Right ventricle myocardium superior (tissue), 1 donor: Measurements from ENCODE around the gene CHRNA10. TPM values are rescaled to one million over a fixed set of nuclear protein-coding genes. Genes with fewer than 3 reads are reported as not detected.
"Not testable (repeated sequence)": the region's sequence is repeated elsewhere in the genome, so short reads cannot be mapped to it uniquely, and the experiment has no call there.

ENCODE experiments used
- ATAC-seq: fragments of 200-7000 bp; cut with Tn5 transposase; one replicate; pipeline ENCODE4 v1.9.1; 2020; ENCODE audit warnings: mild to moderate bottlenecking; ENCODE audit not compliant: poor library complexity
- DNase-seq: peaks from one replicate; pipeline ENCODE4 v3.0.0-alpha.2; 2020
- intact Hi-C: fragments of 100-400 bp; cut with DNase I; formaldehyde crosslinking; loops from one replicate; pipeline ENCODE4 v1.11.2; 2022
- total RNA-seq: library from RNA; stranded (reverse); fragmentation: NEBNext Ultra II Directional; extraction: Animal tissue kit (Norgen Biotek cat#: 25700); gene quantifications from one replicate; pipeline ENCODE4 v1.2.1, GENCODE V29; 2021
- donor health status: DM: no; HTN: yes; CAD: no; lungs with severe emphysema.

The CHRNA10 gene
- total RNA-seq, 1 donor from 2014 or later: 1.6 TPM

DNA sequence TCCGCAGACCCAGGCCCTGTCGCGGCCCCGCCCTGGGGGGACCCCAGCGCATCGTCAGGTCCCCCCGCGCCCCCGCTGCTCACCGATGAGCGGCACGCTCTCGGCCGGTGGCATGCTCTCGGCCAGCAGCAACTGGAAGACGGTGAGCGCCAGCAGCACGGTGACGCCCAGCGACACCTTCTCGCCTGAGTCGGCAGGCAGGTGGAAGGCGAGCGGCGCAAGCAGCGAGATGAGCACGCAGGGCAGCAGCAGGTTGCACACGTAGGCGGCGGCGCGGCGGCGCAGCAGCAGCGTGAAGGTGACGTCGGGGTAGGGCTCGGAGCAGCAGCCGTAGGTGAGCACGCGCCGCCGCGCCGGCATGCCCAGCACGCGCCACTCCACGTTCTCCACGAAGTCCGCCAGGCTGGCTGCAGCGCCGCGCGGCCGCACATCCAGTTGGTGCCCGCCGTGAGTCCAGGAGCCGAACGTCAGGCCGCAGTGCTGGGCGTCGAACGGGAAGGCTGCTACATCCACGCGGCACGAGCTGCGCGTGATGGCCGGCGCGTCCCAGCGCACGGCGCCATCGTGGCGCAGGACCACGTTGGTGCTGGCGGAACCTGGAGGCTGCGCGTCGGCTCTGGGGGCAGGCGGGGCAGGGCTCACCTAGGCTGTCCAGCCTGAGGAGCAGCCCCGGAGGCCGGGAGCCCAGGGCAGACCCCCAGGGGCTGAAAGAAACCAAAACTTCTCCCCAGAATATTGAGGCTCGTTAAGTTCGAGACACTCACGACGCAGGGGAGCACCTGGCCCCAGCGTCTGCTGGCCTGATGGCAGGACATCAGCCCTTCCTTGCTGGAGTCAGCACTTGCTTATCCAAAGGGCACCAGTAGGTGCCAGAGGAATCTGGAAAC lies 3.8 kb downstream of the CHRNA10 start:
- intact Hi-C loops: no loop called here
- ATAC-seq (no peak), DNase-seq (no peak)

GRCh38 chr11:3666023-3666530 lies 5.1 kb downstream of the CHRNA10 start:
- ATAC-seq: no peak
- no peak for DNase-seq
- intact Hi-C loops: no loop called here

- intact Hi-C loops: no loop called here
- no peak for ATAC-seq
- DNase-seq: no peak
Measured at GRCh38 chr11:3665336-3666022, 5.7 kb downstream of the CHRNA10 start.

DNA sequence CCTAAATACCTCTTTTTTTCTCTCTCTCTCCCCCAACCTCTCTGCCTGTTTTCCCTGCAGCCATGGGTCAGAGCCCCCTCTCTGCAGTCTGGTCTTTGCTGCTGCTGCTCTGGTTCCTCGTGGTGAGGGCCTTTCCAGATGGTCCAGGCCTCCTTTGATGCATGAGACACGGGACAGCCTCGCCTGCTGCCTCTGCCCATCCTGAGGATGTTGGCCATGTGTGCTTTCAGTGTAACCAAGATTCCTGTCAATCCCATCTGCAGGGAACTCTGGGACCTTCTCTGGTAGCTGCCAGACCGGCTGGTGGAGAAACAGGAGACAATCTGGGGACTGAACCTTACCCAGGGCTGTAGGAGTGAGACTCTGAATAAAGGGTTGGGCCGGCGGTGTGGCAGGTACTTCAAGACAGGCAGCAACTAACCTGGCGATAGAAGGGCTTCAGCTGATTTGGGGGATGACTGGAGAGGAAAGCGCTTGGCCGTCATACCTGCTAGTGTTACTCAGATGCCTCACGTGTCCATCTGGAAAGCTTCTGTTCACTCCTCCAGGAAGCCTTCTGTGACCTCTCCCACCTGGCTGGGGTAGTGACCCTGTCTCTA lies 7.1 kb downstream of the CHRNA10 start:
- no peak for ATAC-seq
- no peak for DNase-seq

GRCh38 chr11:3662856-3663255 lies 8.3 kb downstream of the CHRNA10 start:
- no peak for DNase-seq
- intact Hi-C loops: no loop called here

More for the DNA sequence above, 7.1 kb downstream of the CHRNA10 start:
- intact Hi-C loops: no loop called here

GRCh38 chr11:3660960-3661359 lies 10.2 kb downstream of the CHRNA10 start:
- no peak for DNase-seq
- intact Hi-C loops: no loop called here
- no peak for ATAC-seq

More at GRCh38 chr11:3662856-3663255, 8.3 kb downstream of the CHRNA10 start:
- ATAC-seq: no peak

GRCh38 chr11:3659595-3660515 lies 11.3 kb downstream of the CHRNA10 start:
- intact Hi-C loops: no loop called here
- DNase-seq: no peak
- ATAC-seq: no peak

DNA sequence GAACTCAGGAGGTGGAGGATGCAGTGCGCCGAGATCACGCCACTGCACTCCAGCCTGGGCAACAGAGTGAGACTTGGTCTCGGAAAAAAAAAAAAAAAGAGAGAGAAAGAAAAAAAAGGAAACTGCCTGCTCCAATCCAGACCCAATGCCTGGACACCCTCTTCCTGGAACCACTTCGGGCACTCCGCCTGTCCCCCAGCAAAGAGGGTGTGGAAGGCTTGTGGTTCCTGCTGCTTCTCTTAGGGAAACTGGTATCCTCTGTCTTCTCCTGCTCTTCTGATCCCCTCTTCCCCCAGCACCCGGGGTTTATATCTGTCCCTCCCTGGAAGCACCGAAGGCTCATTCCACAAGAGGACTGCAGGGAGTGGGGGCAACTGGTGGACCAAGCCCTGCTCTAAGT lies 12.9 kb downstream of the CHRNA10 start:
- no peak for ATAC-seq
- no peak for DNase-seq
- intact Hi-C loops: no loop called here

- ATAC-seq, intact Hi-C loops, DNase-seq: not testable (repeated sequence)
Measured at GRCh38 chr11:3657331-3657730, 13.9 kb downstream of the CHRNA10 start.

- intact Hi-C loops: no loop called here
- ATAC-seq: no peak
- DNase-seq: no peak
Measured at GRCh38 chr11:3655547-3655946, 15.6 kb downstream of the CHRNA10 start.

DNA sequence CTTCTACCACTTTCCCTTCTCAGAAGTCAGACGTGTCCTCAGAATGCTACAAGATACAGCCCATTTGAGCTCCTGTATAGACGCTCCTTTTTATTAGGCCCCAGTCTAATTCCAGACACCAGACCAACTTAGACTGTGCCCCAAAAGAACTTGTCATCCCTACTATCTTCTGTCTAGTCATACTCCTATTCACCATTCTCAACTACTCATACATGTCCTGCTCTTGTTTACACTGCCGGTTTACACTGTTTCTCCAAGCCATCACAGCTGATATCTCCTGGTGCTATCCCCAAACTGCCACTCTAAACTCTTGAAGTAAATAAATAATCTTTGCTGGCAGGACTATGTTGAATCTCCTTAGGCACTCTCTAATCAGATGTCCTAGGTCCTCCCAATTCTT lies 18.7 kb downstream of the CHRNA10 start:
- intact Hi-C loops, DNase-seq, ATAC-seq: not testable (repeated sequence)

DNA sequence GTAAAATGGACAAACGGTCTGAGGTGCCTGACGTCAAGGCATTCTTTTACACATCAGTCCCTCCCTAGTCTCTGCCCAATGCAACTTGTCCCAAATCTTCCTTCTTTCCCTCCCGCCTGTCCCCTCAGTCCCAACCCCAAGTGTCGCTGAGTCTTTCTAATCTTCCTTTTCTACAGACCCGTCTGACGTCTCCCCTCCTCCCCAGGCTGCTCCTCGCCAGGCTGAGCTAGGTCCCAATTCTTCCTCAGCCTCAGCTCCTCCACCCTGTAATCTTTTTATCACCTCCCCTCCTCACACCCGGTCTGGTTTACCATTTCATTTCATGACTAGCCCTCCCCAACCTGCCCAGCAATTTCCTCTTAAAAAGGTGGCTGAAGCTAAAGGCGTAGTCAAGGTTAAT lies 21.8 kb downstream of the CHRNA10 start:
- intact Hi-C loops, ATAC-seq, DNase-seq: not testable (repeated sequence)

GRCh38 chr11:3648843-3649242 lies 22.3 kb downstream of the CHRNA10 start:
- DNase-seq, ATAC-seq, intact Hi-C loops: not testable (repeated sequence)

DNA sequence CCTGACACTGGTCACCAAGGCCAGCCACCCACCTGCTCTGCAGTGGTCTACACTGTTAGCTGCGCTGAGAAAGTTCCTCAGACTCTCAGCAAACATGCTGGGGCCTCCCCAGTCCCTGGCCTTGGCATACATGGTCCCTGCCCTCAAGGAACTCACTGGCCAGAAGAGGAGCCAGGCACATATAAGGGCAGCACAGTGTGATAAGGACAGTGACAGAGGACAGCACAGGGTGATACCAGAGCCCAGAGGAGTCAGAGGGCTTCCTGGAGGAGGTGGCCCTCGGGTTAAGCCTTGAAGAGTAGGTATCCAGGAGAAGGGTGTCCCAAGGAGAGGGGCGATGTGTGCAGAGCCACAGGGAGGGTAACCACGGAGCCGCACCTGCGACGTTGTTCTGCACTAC lies 25.6 kb downstream of the CHRNA10 start:
- ATAC-seq: peak; percentile 4
- DNase-seq: no peak
- intact Hi-C loops: no loop called here

DNA sequence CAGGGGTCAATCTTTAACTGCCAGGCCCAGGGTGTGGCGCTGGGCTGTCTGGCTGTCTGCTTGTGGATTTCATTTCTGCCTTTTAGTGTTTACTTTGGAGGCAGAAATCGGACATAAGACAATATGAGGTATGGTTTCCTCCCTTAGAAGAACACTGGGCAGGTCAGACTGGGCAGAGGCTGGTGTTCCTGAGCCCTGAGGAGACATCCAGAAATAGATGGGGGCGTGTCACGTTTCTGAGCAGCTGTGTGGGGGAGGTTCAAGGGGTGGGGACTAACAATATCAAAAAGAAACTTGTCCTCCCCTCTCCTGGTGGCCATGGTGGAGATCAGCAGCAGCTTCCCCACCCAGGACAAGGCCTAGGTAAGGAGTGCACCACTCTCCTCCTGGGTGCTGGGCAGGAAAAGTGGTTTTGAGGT lies 26.4 kb downstream of the CHRNA10 start, which contains the start of gene ART1:
Gene ART1 (plus strand): TSS at position 312 of the 419 bp plus-strand sequence. CDS start 14,086 bp downstream, outside the sequence.
- DNase-seq (peak; percentile 54), ATAC-seq (peak; percentile 73)
- intact Hi-C loops: no loop called here

DNA sequence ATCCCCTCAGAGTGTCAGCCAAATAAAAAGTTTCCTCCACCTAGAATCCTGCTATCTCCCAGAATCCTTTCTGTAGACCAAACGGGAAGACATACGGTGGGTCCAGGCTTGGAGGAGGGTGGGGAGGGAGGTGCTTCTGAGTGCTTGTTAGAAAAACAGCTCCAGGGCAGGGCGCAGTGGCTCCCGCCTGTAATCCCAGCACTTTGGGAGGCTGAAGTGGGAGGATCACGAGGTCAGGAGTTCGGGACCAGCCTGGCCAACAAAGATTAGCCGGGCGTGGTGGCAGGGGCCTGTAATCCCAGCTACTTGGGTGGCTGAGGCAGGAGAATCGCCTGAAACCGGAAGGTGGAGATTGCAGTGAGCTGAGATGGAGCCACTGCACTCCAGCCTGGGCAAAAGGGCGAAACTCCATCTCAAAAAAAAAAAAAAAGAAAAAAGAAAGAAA lies 28.1 kb downstream of the CHRNA10 start:
- DNase-seq, intact Hi-C loops, ATAC-seq: not testable (repeated sequence)

DNA sequence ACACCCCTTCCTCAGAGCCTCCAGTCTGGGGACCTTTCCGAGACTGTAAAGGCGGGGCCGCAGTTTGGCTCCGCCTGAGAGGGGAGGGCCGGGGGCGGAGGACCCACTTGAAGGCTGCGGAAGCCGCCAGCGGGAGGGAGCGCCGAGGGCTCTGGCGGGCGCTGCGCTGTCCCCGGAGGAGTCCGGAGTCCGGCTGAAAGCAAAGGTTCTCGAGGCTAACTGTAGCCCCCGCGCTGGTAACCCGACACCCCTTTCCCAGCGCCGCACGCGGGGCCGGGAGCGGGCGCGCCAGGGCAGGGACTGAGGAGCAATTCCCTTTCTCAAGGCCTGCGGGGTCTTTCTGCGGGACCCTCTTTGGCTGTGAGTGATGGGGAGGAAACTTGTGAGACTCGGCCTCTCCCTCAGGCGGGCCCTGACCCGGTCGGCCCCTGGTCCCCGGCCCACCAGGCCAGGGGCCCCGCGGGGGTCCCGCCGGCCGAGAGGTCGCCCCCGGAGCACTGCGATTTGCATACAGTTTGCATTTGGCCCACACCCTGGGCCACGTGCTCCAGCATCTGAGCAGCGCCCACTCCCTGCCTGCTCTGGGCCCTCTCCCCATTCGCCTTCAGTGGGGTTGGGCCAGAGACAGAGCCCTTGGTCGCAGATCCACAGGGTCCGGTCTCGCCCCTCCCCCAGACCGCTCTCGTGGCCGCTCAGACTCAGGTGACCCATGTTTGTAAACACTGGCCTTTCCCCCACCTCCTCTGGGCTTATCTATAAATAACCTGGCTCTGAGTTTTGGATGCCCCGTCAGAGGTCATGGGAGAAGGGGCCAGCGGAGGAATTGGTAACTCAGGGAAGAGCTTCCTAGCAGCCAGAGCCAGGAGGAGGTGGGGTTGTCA lies 28.9 kb downstream of the CHRNA10 start:
- intact Hi-C loops: no loop called here
- DNase-seq (peak; percentile 93), ATAC-seq (peak; percentile 93)
